ENCODE results near the gene CRYBA1. TPM values are rescaled to one million over a fixed set of nuclear protein-coding genes. Genes with fewer than 3 reads are reported as not detected.
A peak's percentile ranks its signal among the peaks of the same experiment; 100 is the strongest.

Gene CRYBA1
- total and polyA plus RNA-seq, 8 donors = not detected

DNA sequence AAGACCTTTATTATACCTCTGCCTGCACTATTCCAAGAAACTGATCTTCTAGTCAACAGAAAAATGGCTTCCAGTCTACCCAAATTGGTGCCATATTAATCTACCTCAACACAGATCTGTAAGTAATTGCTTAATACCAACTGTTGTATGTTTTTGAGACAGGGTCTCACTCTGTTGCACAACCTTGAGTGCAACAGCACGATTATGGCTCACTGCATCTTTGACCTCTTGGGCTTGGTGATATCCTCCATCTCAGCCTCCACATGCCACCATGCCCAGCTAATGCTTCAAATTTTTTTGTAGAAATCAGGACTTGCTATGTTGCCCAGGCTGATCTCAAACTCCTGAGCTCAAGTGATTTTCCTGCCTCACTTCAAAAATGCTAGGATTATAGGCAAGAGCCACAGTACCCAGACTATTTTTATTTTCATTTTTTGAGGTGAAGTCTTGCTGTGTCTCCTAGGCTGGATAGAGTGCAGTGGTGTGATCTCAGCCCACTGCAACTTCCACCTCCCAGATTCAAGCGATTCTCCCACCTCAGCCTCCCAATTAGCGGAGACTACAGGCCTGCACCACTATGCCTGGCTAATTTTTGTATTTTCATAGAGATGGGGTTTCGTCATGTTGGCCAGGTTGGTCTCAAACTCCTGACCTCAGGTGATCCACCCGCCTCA, 32.9 kb downstream of the CRYBA1 start:
- TF ChIP-seq, protein P1, sequence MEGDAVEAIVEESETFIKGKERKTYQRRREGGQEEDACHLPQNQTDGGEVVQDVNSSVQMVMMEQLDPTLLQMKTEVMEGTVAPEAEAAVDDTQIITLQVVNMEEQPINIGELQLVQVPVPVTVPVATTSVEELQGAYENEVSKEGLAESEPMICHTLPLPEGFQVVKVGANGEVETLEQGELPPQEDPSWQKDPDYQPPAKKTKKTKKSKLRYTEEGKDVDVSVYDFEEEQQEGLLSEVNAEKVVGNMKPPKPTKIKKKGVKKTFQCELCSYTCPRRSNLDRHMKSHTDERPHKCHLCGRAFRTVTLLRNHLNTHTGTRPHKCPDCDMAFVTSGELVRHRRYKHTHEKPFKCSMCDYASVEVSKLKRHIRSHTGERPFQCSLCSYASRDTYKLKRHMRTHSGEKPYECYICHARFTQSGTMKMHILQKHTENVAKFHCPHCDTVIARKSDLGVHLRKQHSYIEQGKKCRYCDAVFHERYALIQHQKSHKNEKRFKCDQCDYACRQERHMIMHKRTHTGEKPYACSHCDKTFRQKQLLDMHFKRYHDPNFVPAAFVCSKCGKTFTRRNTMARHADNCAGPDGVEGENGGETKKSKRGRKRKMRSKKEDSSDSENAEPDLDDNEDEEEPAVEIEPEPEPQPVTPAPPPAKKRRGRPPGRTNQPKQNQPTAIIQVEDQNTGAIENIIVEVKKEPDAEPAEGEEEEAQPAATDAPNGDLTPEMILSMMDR (IDR thresholded peaks at IDR 0.05) = no peak
- Histone ChIP-seq H3K4me1 (peaks cover 9 to 66% of the 10 kb centered on the region in 2 donors), H3K27me3 (no peaks in the 10 kb centered on the region), H3K9me3 (peaks cover 0 to 3% of the 10 kb centered on the region in 2 donors), H3K4me3 (no peak overlapping the region), H3K36me3 (peaks cover 4 to 93% of the 10 kb centered on the region in 2 donors), H3K27ac (no peak overlapping the region)
- intact Hi-C loops (cut with DNase I) = no loop called here
- no peak for ATAC-seq
- DNase-seq = no peak

DNA sequence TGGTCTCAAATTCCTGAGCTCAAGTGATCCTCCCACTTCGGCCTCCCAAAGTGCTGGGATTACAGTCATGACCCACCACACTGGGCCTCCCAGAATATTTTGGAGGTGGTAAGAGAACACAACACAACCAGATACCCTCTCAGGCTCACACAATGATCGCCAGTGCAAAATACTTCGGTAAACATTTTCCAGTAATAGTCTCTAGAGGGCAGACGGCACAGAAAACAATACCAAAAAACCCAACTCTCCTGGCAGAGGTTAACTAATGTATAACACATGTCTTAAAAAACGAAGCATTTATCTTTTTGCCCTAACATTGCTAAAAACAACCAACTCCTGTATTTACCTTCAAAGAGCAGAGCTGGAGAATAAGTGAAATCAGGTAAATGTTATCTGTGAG, 36.8 kb downstream of the CRYBA1 start:
- H3K4me1 ChIP-seq = peaks cover 12 to 74% of the 10 kb centered on the region in 2 donors
- peaks cover 8 to 99% of the 10 kb centered on the region in 2 donors for H3K36me3 ChIP-seq
- TF ChIP-seq, protein P1 (IDR thresholded peaks at IDR 0.05) = no peak
- intact Hi-C loops (cut with DNase I) = no loop called here
- peaks cover 0 to 3% of the 10 kb centered on the region in 2 donors for H3K9me3 ChIP-seq
- DNase-seq = no peak
- no peaks in the 10 kb centered on the region for H3K27me3 ChIP-seq
- no peak overlapping the region for H3K4me3 ChIP-seq
- H3K27ac ChIP-seq = no peak overlapping the region
- ATAC-seq = no peak

DNA sequence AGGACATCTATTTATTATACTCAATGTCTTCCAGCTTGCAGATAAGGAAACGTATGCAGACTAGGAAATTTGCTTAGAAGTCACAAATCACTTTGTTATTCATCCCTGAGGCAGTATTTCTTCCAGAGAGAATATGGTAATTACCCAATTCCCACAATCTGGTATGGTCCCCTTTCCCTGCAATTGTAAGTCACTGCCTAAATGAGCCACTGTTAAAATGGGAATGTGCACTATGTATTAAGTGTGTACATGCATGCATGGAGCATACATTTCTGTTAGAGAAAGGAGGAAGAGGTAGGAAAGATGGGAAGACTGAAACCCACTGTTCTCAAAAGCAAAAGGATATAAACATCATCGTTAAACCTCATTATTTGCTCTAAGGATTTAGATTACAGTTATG, 37.3 kb downstream of the CRYBA1 start:
- TF ChIP-seq, protein P1 (IDR thresholded peaks at IDR 0.05) = no peak
- no peaks in the 10 kb centered on the region for H3K27me3 ChIP-seq
- H3K4me3 ChIP-seq = no peak overlapping the region
- H3K4me1 ChIP-seq = peaks cover 16 to 76% of the 10 kb centered on the region in 2 donors
- DNase-seq (no peak), ATAC-seq (no peak)
- H3K36me3 ChIP-seq = peaks cover 8 to 99% of the 10 kb centered on the region in 2 donors
- no peak overlapping the region for H3K27ac ChIP-seq
- intact Hi-C loops (cut with DNase I) = no loop called here
- H3K9me3 ChIP-seq = peaks cover 0 to under 1% of the 10 kb centered on the region in 2 donors

DNA sequence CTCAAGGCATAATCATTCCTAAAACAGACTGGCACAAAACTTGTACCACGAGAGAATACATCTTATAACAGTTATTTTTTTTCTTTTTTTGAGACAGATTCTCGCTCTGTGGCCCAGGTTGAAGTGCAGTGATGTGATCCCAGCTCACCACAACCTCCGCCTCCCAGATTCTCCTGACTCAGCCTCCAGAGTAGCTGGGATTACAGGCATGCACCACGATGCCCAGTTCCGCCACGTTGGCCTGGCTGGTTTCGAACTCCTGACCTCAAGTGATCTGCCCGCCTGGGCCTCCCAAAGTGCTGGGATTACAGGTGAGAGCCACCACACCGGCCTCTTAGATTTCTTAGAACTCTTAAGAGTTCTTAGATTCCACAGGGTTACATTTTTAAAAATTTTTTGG, 43.2 kb downstream of the CRYBA1 start:
- intact Hi-C loops (cut with DNase I) = loop anchor here in 1 of 2 donors (5.0 to 10.0 kb wide), 2 partner anchors 55 to 143 kb away; no protein-coding TSS in a partner anchor
- H3K36me3 ChIP-seq = peaks cover 3 to 57% of the 10 kb centered on the region in 2 donors
- TF ChIP-seq, protein P1 (IDR thresholded peaks at IDR 0.05) = no peak
- H3K4me3 ChIP-seq = no peak overlapping the region
- no peak overlapping the region for H3K27ac ChIP-seq
- peaks cover 31 to 74% of the 10 kb centered on the region in 2 donors for H3K4me1 ChIP-seq
- DNase-seq = no peak
- H3K27me3 ChIP-seq = no peaks in the 10 kb centered on the region
- ATAC-seq = no peak
- no peaks in the 10 kb centered on the region for H3K9me3 ChIP-seq

DNA sequence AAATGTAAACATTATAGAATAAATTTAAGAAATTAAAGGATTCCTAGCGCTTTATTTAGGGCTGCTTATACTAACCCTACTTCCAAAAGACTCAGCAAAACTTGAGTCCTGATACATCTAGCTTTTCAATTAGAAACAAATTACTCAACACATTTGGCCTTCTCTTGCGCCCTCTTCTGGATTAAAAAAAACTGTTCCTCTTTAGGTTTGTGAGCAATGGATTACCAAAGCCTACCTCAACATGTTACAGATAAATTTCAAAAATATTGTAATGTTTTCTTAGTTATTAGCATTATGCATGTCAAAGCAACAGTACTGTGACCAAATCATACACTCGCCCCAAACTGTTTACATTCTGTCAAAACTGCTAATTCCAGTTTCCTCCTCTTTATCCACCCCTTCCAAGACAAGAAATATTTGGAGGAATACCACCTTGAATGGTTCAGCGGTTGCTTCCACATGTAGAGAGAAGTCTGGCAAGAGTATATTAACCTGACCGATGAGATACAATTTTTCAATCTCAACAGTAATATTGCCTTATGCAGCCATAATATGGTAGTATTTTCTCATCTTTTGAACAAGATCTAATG, 44.6 kb downstream of the CRYBA1 start:
- Histone ChIP-seq H3K9me3 (no peaks in the 10 kb centered on the region), H3K27ac (peak overlapping the region; percentile 96 to 99), H3K27me3 (no peaks in the 10 kb centered on the region), H3K4me1 (peaks cover 34 to 67% of the 10 kb centered on the region in 2 donors), H3K36me3 (peaks cover 2 to 43% of the 10 kb centered on the region in 2 donors), H3K4me3 (peak overlapping the region; percentile 92 to 94)
- DNase-seq (peak in 2 of 4 donors; percentile 42 to 77), ATAC-seq (peak; percentile 10)
- TF ChIP-seq, protein P1 (IDR thresholded peaks at IDR 0.05) = peak; percentile 66 to 69
- intact Hi-C loops (cut with DNase I) = loop anchor here in 1 of 2 donors (5.0 to 10.0 kb wide), 2 partner anchors 56 to 144 kb away; no protein-coding TSS in a partner anchor

All from left lung (tissue), 10 donors.